CD4-positive, alpha-beta T cell treated with Interleukin-2 at 100 ng/mL for 4 hours (primary cell): ENCODE results near the gene SOX30.
"Not testable (repeated sequence)": the region's sequence is repeated elsewhere in the genome, so short reads cannot be mapped to it uniquely, and the experiment has no call there.

ENCODE experiments used
- DNase-seq: peaks from one replicate; pipeline ENCODE4 v3.0.0-alpha.2; 2020; ENCODE audit warnings: low spot score

The SOX30 gene

DNA sequence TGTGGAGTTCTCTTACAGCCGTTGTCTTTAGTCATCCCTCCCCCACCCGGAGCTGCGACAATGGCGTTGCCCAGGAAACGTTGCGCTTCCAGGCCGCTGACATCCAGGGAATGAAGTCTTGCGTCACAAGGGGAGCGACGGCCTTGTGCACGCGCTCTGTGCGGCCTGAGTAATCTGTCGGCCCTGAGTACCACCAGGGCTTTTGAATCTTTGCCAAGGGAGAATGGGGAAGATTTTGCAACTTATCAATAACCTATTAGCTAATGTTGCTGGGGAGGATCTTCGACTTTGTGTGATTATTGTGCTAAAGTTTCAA lies at the start of gene SOX30:
TSS of gene SOX30 (minus strand) at position 62 of the 316 bp plus-strand sequence. CDS start 360 bp downstream, outside the sequence.
- DNase-seq, result no peak

DNA sequence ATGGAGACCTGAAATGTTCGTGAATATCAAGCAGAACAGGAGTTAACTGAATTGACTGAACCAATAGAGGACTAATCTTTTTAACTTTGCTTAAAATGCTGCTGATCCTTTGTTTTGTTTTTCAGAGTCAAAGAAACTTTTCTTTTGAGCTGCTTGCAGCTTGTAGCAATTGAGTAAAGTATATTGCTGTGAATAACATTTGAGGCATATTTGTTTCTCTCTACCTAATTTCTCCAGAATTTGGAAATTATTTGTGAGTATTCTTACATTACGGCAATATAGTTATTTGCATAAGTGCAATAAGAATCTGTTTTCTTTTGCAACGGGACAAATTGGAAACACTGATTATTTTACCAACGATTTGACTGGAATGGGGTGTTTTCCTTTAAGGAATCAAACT lies 46.4 kb upstream of the SOX30 start:
- not testable (repeated sequence) for DNase-seq

DNA sequence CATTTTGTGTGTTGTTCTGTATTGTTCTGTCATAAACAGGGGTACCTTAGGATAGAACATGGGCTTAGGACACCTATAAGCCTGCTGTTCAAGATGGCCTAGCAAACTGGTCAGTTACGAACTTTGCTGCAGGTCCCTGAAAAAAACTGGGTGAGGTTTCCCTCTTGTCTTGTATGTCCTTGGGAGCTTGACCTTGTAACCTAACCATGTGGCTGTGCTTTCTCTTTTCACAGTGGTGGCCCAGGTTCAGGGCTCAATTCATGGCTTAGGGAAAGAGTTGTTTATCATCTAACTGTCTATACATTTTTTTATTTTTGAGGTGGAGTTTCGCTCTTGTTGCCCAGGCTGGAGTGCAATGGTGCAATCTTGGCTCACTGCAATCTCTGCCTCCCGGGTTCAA lies 43.9 kb upstream of the SOX30 start:
- not testable (repeated sequence) for DNase-seq

DNA sequence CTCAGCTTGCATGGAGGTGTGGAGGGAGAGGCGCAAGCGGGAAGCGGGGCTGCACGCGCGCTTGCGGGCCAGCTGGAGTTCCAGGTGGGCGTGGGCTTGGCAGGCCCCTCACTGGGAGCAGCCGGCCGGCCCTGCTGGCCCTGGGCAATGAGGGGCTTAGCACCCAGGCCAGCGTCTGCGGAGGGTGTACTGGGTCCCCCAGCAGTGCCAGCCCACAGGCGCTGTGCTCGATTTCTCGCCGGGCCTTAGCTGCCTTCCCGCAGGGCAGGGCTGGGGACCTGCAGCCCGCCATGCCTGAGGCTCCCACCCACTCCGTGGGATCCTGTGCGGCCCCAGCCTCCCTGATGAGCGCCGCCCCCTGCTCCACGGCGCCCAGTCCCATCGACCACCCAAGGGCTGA lies 41.6 kb upstream of the SOX30 start:
- DNase-seq, result not testable (repeated sequence)

DNA sequence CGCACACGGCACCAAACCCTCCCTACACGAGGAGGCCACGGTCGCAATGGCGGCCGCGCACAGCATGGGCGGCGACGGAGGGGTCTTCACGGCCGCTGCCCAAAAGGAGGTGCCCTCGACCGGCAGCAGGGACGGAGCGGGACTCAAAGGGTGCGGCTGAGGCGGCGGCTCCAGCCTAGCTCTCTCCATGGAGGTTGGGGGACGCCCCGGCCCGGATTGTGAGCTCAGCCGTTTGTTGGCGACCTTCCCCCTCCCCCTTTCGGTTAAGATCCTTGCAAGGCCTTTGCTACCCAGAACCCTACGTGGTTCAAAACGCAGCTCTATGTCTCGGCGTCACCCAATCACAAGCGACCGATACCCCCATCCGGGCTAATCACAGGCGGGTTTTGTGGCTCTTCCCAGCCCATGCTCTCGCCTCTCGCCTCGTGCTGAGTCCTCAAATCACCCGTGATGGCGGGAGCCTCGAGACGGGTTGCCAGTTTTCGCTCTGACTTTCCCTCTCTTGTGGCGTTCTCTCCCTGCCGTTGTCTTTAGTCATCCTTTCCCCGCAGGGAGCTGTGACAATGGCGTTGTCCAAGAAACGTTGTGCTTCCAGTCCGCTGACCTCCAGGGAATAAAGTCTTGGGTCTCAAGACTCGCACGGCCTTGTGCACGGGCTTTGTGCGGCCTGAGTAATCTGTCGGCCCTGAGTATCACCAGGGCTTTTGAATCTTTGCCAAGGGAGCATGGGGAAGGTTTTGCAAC lies 38.6 kb upstream of the SOX30 start:
- DNase-seq, result no peak

DNA sequence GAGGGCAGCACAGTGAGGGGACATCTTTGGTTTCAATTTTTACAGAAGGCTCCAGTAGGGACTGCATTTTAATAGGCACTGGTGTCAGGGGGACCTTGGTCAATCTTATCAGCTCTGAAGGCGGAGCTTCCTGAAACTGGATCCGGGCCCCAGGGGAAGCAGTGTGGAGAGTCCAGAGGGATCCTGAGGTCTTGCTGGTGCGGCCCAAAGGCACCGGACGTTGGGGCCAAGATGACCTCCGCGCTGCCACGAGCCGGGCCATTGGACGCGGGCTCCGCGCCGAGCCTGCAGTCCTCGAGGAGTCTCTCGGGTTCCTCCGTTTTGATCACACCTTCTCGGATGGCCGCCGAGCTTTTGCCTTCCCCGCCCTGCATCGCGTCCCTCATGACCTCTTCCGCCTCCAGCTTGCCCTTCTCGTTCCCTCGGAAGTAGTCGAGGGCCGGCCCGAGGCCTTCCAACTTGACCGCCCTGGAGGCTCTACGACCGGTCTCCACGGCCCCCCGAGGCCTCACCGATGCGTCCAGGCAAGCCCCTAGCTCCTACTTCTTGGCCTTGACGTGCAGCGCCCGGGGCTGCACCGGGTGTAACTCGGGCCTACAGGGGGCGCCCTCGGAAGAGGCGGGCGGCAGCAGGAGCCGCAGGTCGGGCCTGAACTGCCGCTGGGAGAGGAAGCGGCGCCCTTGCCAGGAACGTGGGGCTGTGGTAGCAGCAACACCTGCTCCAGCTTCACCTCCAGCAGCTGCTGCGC lies 37.9 kb upstream of the SOX30 start:
- DNase-seq, result peak; percentile 22

DNA sequence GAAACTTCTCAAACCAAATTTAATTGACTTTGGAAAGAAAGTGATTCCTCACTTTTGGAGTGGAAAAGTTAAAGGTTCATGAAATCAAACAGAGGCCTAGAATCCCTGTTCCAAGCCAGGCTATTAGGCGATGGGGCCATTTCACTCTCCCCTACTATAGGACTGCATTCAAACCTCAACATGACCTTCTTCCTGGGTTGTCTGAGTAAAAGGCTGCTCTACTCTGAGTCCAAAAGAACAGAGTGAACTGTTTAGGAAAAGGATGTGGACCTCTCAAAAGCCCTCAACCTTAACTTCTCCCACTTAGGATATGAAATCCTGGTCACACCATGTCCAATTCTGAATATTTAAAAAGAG lies 34.9 kb upstream of the SOX30 start:
- DNase-seq, result no peak

DNA sequence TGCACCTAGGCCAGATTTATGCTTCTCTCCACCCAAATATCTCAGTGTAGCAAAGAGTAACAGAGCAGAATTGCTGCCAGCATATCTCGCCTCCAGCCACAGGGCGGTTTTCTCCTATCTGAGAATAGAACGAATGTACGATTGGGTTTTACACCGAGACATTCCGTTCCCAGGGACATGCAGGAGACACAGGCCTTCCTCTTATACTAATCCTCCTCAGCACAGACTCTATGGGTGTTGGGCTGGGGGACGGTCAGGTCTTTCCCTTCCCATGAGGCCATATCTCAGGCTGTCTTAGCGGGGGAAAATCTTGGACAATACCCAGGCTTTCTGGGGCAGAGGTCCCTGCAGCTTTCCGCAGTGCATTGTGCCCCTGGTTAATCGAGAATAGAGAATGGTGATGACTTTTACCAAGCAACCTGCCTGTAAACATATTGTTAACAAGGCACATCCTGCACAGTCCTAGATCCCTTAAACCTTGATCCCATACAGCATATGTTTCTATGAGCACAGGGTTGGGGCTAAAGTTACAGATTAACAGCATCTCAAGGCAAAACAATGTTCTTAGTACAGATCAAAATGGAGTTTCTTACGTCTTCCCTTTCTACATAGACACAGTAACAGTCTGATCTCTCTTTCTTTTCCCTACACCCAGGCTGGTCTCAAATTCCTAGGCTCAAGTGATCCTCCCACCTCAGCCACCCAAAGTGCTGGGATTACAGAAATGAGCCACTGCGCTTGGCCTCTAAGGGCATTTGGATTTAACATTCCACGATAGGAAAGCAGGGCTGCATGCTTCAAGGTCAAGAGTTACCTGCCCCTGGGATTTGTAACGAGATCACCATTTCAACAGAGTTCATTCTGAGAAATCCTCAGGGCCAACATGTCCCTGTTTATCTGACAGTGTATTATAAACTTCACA lies 34.3 kb upstream of the SOX30 start:
- not testable (repeated sequence) for DNase-seq

DNA sequence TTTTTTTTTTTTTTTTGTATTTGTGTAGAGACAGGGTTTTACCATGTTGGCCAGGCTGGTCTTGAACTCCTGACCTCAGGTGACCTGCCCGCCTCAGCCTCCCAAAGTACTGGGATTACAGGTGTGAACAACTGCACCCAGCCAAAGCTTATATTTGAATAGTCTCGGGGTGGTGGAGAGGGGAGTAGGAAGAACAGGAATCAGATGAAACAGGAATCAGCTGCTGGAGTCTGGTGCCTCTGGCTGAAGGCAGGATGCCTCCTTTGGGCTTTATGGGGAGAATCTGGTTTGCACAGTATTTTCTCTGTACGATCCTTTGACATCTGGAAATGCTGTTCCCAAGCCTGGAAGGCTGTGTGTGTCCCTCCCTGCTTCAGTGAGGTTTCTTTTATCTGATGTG lies 30.0 kb upstream of the SOX30 start:
- DNase-seq, result no peak

DNA sequence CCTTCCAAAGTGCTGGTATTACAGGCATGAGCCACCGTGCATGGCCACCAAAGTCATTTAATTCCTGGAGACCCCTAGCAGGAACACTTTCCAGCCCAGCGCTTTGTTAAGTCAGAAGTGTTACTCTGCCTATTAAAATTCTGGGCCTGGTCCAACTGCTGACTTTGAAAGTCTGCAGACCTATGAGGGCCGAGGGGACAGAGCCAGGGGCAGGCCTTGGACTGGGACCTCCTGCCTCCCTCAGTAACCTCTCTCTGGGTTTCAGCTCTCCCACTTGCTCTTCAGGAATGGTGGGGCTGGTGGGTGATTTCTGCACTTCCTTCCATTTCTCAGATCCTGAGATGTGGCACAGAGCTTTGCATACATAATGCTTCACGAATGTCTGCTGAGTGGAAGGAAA lies 28.8 kb upstream of the SOX30 start:
- no peak for DNase-seq

DNA sequence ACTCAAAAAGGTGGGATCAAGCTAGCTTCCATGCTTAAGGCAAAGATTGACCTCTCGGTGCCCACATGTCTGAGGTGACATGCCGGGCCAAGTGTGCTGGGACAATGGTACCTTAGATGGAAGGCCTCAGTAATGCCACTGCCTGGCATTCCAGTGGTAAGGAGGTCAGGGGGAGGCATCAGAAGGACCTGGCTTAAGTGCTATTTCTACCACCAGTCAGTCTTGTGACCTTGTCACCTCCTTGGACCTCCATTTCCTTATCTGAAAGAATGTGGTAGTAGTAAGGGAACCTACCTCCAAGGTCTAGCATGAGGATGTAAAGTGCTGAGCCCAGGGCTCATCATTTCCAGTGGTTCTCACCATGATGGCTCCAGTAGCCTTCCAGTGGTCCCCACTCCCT lies 28.0 kb upstream of the SOX30 start:
- DNase-seq, result no peak

DNA sequence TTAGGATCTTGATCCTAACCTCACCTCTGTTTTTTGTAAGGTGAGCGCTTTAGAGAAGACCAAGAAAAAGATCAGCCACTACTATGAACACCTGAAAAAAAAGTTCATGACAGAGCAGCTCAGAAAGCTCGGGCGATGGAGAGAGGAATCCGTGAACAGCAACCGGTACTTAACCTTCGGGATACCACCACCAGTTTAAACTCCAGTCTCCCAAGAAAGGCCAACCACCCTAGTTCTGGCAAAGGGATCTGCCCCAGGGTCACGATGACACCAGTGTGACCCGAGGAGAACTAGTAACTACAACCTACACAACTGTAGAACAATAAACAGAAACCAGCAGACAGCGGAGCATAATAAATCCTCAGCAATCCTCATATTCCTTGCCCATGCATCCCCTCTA lies 27.6 kb upstream of the SOX30 start:
- no peak for DNase-seq

DNA sequence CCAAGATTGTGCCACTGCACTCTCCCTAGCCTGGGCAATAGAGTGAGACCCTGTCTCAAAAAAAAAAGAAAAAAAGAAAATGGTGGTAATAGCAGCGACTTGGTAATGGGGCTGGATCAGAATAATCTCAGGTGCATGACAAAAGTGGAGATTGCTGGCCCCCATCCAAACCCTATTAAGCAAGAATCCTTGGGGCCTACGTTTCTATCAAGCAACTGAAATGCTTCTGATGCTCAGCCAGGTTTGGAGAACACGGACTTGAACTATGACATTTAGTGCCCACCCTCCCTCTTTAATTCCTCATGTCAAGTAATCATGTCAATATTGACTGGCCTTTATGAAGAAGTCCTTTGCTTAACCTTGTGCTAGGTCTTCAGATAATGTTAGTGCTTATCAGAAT lies 25.7 kb upstream of the SOX30 start:
- DNase-seq, result no peak

DNA sequence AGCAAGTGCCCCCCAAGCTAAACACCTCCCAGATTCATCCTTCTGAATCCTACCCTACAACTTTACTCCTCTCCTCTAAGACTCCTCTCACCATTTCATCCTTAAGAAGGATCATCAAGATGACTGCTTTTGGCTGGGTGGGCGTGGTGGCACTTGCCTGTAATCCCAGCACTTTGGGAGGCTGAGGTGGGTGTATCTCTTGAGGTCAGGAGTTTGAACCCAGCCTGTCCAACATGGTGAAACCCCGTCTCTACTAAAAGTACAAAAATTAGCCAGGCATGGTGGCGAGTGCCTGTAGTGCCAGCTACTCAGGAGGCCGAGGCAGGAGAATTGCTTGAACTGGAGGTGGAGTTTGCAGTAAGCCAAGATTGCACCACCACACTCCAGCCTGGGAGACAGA lies 22.1 kb upstream of the SOX30 start:
- DNase-seq, result not testable (repeated sequence)

DNA sequence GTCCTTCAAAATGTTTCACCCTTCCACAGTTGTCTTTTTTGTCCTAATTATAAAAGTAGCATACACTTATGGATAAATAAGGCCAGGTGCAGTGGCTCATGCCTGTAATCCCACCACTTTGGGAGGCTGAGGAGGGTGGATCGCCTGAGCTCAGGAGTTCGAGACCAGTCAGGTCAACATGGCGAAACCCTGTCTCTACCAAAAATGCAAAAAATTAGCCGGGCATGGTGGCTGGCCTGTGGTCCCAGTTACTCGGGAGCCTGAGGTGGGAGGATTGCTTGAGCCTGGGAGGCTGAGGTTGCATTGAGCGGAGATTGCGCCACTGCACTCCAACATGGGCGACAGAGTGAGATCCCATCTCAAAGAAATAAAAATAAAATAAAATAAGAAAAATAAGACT lies 20.7 kb upstream of the SOX30 start:
- DNase-seq, result no peak

DNA sequence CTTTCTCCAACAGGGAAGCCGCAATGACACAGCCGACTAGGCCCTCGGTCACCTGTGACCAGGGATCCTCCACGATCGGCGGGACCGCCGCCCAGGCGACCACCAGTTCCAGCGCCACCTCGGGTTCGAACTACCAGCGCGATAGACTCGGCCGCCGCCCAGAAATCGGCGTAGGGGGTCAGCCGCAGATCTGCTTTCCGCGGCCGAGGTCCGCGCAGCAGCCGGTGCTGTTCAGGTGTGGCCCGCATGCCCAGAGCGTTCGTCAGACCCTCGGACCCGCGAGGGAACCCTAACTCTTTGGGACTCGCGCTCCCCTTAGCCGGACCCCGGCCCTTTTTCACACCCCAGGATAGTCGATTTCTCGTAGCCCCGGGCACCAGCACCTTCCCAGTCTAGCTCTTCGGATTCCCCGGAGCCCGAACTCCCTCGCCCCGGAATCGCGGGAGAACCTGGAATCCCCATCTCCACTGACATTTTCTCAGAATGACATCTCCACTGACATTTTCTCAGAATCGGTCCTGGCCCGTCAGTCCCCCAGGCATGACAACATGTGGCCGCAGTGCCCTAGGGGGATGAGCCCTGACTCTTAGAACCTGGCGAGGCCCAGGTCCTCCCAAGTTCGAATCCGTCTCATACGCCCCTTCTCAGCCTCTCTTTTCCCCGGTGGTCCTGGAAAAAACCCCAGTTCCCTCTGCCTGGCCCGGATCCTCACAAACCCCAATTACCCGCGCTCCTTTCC lies 19.5 kb upstream of the SOX30 start:
- DNase-seq, result no peak

DNA sequence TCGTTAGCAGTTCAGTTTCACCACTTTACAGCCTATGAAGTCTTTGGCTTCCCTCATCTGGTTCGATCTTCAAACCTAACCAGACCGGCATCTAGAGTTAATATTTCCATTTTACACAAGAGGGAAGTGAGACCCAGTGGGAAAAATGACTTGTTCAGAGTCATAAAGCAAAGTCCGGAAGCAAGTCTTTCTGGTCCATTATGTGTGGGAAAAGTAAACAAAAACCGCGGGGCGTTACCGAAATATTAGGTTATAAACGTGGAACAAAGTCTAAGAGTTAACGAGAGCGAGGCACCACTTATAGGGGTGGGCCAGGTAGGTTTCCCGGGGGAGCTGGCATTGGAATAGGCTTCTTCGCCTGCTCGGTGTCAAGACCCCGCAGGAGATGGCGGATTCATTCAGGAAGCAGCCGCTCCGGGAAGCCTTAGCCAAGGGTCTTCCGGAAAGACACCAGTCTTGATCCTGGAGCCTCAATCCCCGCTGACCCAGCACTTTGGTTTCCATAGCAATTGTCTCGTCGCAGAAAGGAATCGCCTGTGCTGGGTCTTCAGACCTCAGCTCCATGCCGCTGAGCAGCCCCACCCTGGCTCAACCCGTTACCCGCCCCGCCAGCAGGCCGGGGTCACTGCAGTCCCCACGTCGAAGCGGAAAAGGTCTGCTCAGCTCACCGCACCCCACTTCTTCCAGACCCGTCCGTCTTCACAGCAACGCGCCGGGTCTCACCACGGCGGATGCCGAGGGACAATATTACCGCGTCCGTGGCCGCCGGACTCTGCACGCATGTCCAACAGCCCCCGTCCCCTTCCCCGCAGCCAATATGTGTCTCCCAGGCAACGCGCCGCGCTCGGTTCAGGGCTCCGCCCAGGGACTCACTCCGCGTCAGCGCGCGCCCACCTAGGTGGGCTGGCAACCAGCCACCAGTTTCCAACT lies 18.7 kb upstream of the SOX30 start, which contains the start of gene C5orf52:
TSS of gene C5orf52 (plus strand) at position 872 of the 930 bp plus-strand sequence. CDS start 82 bp downstream, outside the sequence.
- DNase-seq, result peak; percentile 7

DNA sequence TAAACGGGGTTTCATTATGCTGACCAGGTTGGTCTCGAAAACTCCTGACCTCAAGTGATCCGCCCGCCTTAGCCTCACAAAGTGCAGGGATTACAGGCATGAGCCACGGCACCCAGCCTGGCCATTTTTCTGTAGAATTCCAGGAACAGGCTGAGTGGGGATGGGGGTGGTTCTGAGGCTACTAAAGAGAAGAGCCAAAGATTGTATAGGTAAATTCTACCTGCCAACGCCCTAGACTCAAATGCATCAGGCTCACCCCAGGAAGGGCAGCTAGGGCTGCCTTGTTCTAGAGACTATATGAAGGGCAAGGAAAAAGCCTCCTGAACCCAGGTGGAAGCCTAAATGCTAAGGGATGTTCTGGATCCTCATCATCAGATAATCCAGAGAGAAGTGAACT lies 17.5 kb upstream of the SOX30 start:
- DNase-seq, result no peak

DNA sequence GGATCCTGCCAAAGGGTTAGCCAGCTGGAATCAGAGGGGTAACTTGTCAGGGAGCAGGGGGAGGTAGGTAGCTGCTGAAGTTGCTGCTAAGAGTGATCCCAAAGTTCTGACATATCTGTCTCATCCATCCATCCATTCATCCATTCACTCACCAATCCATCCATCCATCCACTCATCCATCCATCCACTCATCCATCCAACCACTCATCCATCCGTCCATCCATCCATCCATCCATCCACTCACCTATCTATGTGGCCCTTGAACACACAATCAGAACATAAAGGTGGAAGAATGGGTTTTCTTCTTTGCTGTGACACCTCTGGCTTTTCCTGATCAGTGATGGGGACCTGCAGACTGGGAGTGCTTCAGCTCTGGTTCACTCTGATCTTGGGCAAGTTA lies 16.1 kb upstream of the SOX30 start:
- no peak for DNase-seq

DNA sequence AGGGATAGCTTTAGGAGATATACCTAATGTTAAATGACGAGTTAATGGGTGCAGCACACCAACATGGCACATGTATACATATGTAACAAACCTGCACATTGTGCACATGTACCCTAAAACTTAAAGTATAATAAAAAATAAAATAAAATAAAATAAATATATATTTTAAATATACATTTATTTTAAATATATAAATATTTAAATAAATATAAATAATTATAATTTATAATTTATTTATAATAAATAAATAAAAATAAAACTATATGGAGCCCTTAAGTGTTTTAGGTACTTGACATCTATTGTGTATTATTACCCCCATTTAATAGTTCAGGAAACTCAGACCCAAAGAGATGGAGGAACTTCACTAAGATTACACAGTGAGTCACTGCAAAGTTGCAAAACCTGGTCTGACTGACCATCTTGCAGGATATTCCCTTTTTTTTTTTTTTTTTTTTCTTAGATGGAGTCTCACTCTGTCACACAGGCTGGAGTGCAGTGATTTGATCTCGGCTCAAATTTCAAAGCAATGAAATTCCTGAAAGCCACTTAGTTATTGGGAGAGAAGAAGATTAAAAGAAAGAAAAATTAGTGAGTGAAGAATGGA lies 13.3 kb upstream of the SOX30 start:
- DNase-seq, result no peak
